ENCODE data around the gene SPON2.
A peak's percentile ranks its signal among the peaks of the same experiment; 100 is the strongest.

SPON2 gene

GRCh38 chr4:1214101-1215095, 42.0 kb upstream of the SPON2 start:
- TF ChIP-seq EZH2 (optimal IDR thresholded peaks at IDR 0.05; ENCODE audit: low read depth, low read length), result no peak
- TF ChIP-seq EZH2phosphoT487 (IDR thresholded peaks at IDR 0.05; ENCODE audit: low read length), result no peak
- Histone ChIP-seq H3K27ac (ENCODE audit: low read length) (peak overlapping the region; percentile 96), H3K9me2 (replicated peaks; ENCODE audit: insufficient read depth, low read length) (no peaks in the 10 kb centered on the region), H3K4me2 (ENCODE audit: low read depth, low read length) (peak overlapping the region; percentile 60), H3K4me3 (ENCODE audit: low read length) (no peak overlapping the region), H2AFZ (ENCODE audit: low read length) (no peak overlapping the region), H3F3A (ENCODE audit: insufficient read depth, low read length) (peaks cover 47% of the 10 kb centered on the region), H4K20me1 (ENCODE audit: insufficient read depth, low read length) (no peaks in the 10 kb centered on the region), H3K36me3 (replicated peaks; ENCODE audit: insufficient read depth, low read length) (peaks cover 10% of the 10 kb centered on the region; the same call in 1 of the 2 replicates), H3K4me1 (ENCODE audit: low read length) (peaks cover 50% of the 10 kb centered on the region), H3K9me3 (replicated peaks; ENCODE audit: insufficient read depth, low read length) (no peaks in the 10 kb centered on the region), H3K79me2 (ENCODE audit: low read length) (peaks cover 36% of the 10 kb centered on the region), H3K27me3 (replicated peaks; ENCODE audit: insufficient read depth, low read length) (no peaks in the 10 kb centered on the region), H3K9ac (ENCODE audit: low read length) (peak overlapping the region; percentile 41)
- DNase-seq, result no peak

GRCh38 chr4:1213336-1213995, 41.1 kb upstream of the SPON2 start:
- peaks cover 36% of the 10 kb centered on the region for H3K79me2 ChIP-seq (ENCODE audit: low read length)
- no peak overlapping the region for H3K4me2 ChIP-seq (ENCODE audit: low read depth, low read length)
- H2AFZ ChIP-seq (ENCODE audit: low read length), result no peak overlapping the region
- H3K9me3 ChIP-seq (replicated peaks; ENCODE audit: insufficient read depth, low read length), result no peaks in the 10 kb centered on the region
- TF ChIP-seq EZH2phosphoT487 (IDR thresholded peaks at IDR 0.05; ENCODE audit: low read length) (no peak), CTCF (IDR thresholded peaks at IDR 0.05; ENCODE audit: low read length) (no peak), EZH2 (optimal IDR thresholded peaks at IDR 0.05; ENCODE audit: low read depth, low read length) (no peak)
- H3K27ac ChIP-seq (ENCODE audit: low read length), result peak overlapping the region; percentile 96; the same call in 1 of the 2 replicates
- peaks cover 43% of the 10 kb centered on the region for H3K4me1 ChIP-seq (ENCODE audit: low read length)
- no peak overlapping the region for H3K4me3 ChIP-seq (ENCODE audit: low read length)
- no peaks in the 10 kb centered on the region for H3K9me2 ChIP-seq (replicated peaks; ENCODE audit: insufficient read depth, low read length)
- H3K27me3 ChIP-seq (replicated peaks; ENCODE audit: insufficient read depth, low read length), result no peaks in the 10 kb centered on the region
- H3K36me3 ChIP-seq (replicated peaks; ENCODE audit: insufficient read depth, low read length), result peaks cover 10% of the 10 kb centered on the region; the same call in 1 of the 2 replicates
- H3F3A ChIP-seq (ENCODE audit: insufficient read depth, low read length), result peaks cover 38% of the 10 kb centered on the region
- H4K20me1 ChIP-seq (ENCODE audit: insufficient read depth, low read length), result no peaks in the 10 kb centered on the region
- no peak for DNase-seq
- H3K9ac ChIP-seq (ENCODE audit: low read length), result no peak overlapping the region

- Histone ChIP-seq H3K9me3 (replicated peaks; ENCODE audit: insufficient read depth, low read length) (no peaks in the 10 kb centered on the region), H3K27me3 (replicated peaks; ENCODE audit: insufficient read depth, low read length) (no peaks in the 10 kb centered on the region), H3K4me3 (ENCODE audit: low read length) (no peak overlapping the region), H3K4me2 (ENCODE audit: low read depth, low read length) (no peak overlapping the region), H3F3A (ENCODE audit: insufficient read depth, low read length) (peaks cover 31% of the 10 kb centered on the region), H3K79me2 (ENCODE audit: low read length) (peaks cover 34% of the 10 kb centered on the region), H3K4me1 (ENCODE audit: low read length) (peaks cover 36% of the 10 kb centered on the region), H2AFZ (ENCODE audit: low read length) (no peak overlapping the region), H3K9me2 (replicated peaks; ENCODE audit: insufficient read depth, low read length) (no peaks in the 10 kb centered on the region), H4K20me1 (ENCODE audit: insufficient read depth, low read length) (no peaks in the 10 kb centered on the region), H3K9ac (ENCODE audit: low read length) (no peak overlapping the region), H3K27ac (ENCODE audit: low read length) (no peak overlapping the region), H3K36me3 (replicated peaks; ENCODE audit: insufficient read depth, low read length) (peaks cover 9% of the 10 kb centered on the region; the same call in 1 of the 2 replicates)
- TF ChIP-seq EZH2 (optimal IDR thresholded peaks at IDR 0.05; ENCODE audit: low read depth, low read length) (no peak), EZH2phosphoT487 (IDR thresholded peaks at IDR 0.05; ENCODE audit: low read length) (no peak), CTCF (IDR thresholded peaks at IDR 0.05; ENCODE audit: low read length) (no peak)
- DNase-seq, result no peak
Observed at GRCh38 chr4:1212546-1213335, 40.4 kb upstream of the SPON2 start.

Data from MM.1S (cell line).